Non-pigmented ciliary epithelial cell (primary cell): ENCODE results near the gene GOLGA6L6.
"Not testable (repeated sequence)": the region's sequence is repeated elsewhere in the genome, so short reads cannot be mapped to it uniquely, and the experiment has no call there.

Experiments
- DNase-seq: peaks from one replicate; pipeline ENCODE4 v3.0.0-alpha.2; 2010; ENCODE audit warnings: low read depth

The GOLGA6L6 gene

GRCh38 chr15:20541700-20542099 lies at the start of gene GOLGA6L6:
GOLGA6L6 (minus strand) TSS chr15:20541800; CDS start chr15:20541709, 91 bp downstream.
- not testable (repeated sequence) for DNase-seq

- not testable (repeated sequence) for DNase-seq
Observed at GRCh38 chr15:20590069-20590468, 48.5 kb upstream of the GOLGA6L6 start.

GRCh38 chr15:20586821-20587220 lies 45.2 kb upstream of the GOLGA6L6 start:
- DNase-seq: not testable (repeated sequence)

- DNase-seq: not testable (repeated sequence)
Observed at GRCh38 chr15:20582726-20583115, 41.1 kb upstream of the GOLGA6L6 start.

GRCh38 chr15:20582109-20582725 lies 40.6 kb upstream of the GOLGA6L6 start:
- not testable (repeated sequence) for DNase-seq

- not testable (repeated sequence) for DNase-seq
Observed at GRCh38 chr15:20581261-20582108, 39.9 kb upstream of the GOLGA6L6 start.

- not testable (repeated sequence) for DNase-seq
Observed at GRCh38 chr15:20579662-20580061, 38.1 kb upstream of the GOLGA6L6 start.

GRCh38 chr15:20551289-20551688 lies 9.7 kb upstream of the GOLGA6L6 start:
- not testable (repeated sequence) for DNase-seq

GRCh38 chr15:20505926-20506658 lies 35.5 kb downstream of the GOLGA6L6 start:
- DNase-seq: not testable (repeated sequence)

GRCh38 chr15:20502839-20503238 lies 38.8 kb downstream of the GOLGA6L6 start:
- not testable (repeated sequence) for DNase-seq

GRCh38 chr15:20501512-20502222 lies 39.9 kb downstream of the GOLGA6L6 start:
- DNase-seq: not testable (repeated sequence)

GRCh38 chr15:20497781-20498180 lies 43.8 kb downstream of the GOLGA6L6 start:
- DNase-seq: not testable (repeated sequence)

- not testable (repeated sequence) for DNase-seq
Observed at GRCh38 chr15:20493035-20493434, 48.6 kb downstream of the GOLGA6L6 start.

- not testable (repeated sequence) for DNase-seq
Observed at GRCh38 chr15:20492598-20492997, 49.0 kb downstream of the GOLGA6L6 start.

- not testable (repeated sequence) for DNase-seq
Observed at GRCh38 chr15:20489320-20489719, 52.3 kb downstream of the GOLGA6L6 start.
